HepG2 (cell line): ENCODE data around the gene AFTPH. TPM values are rescaled to one million over a fixed set of nuclear protein-coding genes. Genes with fewer than 3 reads are reported as not detected.

Experiments used
- ATF1 ChIP-seq: IDR thresholded peaks from 2 replicates; pipeline ENCODE4 v1.6.1; 2016; ENCODE audit warnings: mild to moderate bottlenecking, control low read depth
- CCDC6 ChIP-seq: sonication (generic); formaldehyde crosslinking; IDR thresholded peaks from 2 replicates; pipeline ENCODE4 v1.8.1; 2022; ENCODE audit warnings: mild to moderate bottlenecking, missing genetic modification reagents, moderate library complexity
- CENPT ChIP-seq: sonication (generic); formaldehyde crosslinking; IDR thresholded peaks from 2 replicates; pipeline ENCODE4 v1.8.0; 2022; ENCODE audit warnings: low read depth, mild to moderate bottlenecking, moderate library complexity, missing genetic modification reagents
- CENPX ChIP-seq: sonication (generic); formaldehyde crosslinking; IDR thresholded peaks from 2 replicates; pipeline ENCODE4 v1.9.0; 2021; ENCODE audit warnings: mild to moderate bottlenecking, missing genetic modification reagents, moderate library complexity
- KMT2A ChIP-seq: sonication (generic); formaldehyde crosslinking; IDR thresholded peaks from 2 replicates; pipeline ENCODE4 v1.4.0; 2020; ENCODE audit warnings: missing genetic modification reagents
- NBN ChIP-seq: fragments of 450-650 bp; conservative IDR thresholded peaks from 2 replicates; pipeline ENCODE4 v1.6.1; 2017
- PHB2 ChIP-seq: fragments of 450-650 bp; IDR thresholded peaks from 2 replicates; pipeline ENCODE4 v1.6.1; 2018; ENCODE audit not compliant: partially characterized antibody
- PHF8 ChIP-seq: sonication (generic); formaldehyde crosslinking; IDR thresholded peaks from 2 replicates; pipeline ENCODE4 v1.5.0; 2020; ENCODE audit warnings: missing genetic modification reagents
- RXRB ChIP-seq: IDR thresholded peaks from 2 replicates; pipeline ENCODE4 v1.6.1; 2016; ENCODE audit warnings: borderline replicate concordance, missing genetic modification reagents, missing compliant biosample characterization
- SIN3B ChIP-seq: fragments of 150-350 bp; IDR thresholded peaks from 2 replicates; pipeline ENCODE4 v1.6.1; 2014; ENCODE audit warnings: low read length
- SIX1 ChIP-seq: sonication (generic); formaldehyde crosslinking; IDR thresholded peaks from 2 replicates; pipeline ENCODE4 v1.4.0; 2020; ENCODE audit warnings: missing genetic modification reagents, borderline replicate concordance
- SNAPC2 ChIP-seq: sonication (generic); formaldehyde crosslinking; IDR thresholded peaks from 2 replicates; pipeline ENCODE4 v1.8.1; 2022; ENCODE audit warnings: mild to moderate bottlenecking, missing genetic modification reagents
- SYNCRIP ChIP-seq: fragments of 200-400 bp; formaldehyde crosslinking; IDR thresholded peaks from 2 replicates; pipeline ENCODE4 v1.6.1; 2018; ENCODE audit warnings: mild to moderate bottlenecking, low read depth, low read length; ENCODE audit not compliant: insufficient read depth
- TBX2 ChIP-seq: sonication (generic); formaldehyde crosslinking; IDR thresholded peaks from 2 replicates; pipeline ENCODE4 v1.5.0; 2020; ENCODE audit warnings: missing genetic modification reagents, mild to moderate bottlenecking, borderline replicate concordance
- TGIF2 ChIP-seq: IDR thresholded peaks from 2 replicates; pipeline ENCODE4 v1.6.1; 2016; ENCODE audit warnings: control low read depth, missing compliant biosample characterization
- ZNF251 ChIP-seq: sonication (generic); formaldehyde crosslinking; IDR thresholded peaks from 2 replicates; pipeline ENCODE4 v1.9.0; 2021; ENCODE audit warnings: mild to moderate bottlenecking, missing genetic modification reagents
- ZNF350 ChIP-seq: sonication (generic); formaldehyde crosslinking; IDR thresholded peaks from 2 replicates; pipeline ENCODE4 v1.4.0; 2020; ENCODE audit warnings: mild to moderate bottlenecking, low read depth, missing genetic modification reagents, borderline replicate concordance
- ZNF546 ChIP-seq: sonication (generic); formaldehyde crosslinking; conservative IDR thresholded peaks from 2 replicates; pipeline ENCODE4 v1.8.1; 2023; ENCODE audit warnings: mild to moderate bottlenecking, missing genetic modification reagents
- ZNF629 ChIP-seq: sonication (generic); formaldehyde crosslinking; conservative IDR thresholded peaks from 2 replicates; pipeline ENCODE4 v1.5.0; 2020; ENCODE audit warnings: missing genetic modification reagents
- ZNF766 ChIP-seq: sonication (generic); formaldehyde crosslinking; IDR thresholded peaks from 2 replicates; pipeline ENCODE4 v1.5.0; 2020; ENCODE audit warnings: missing genetic modification reagents, borderline replicate concordance
- ZNF83 ChIP-seq: sonication (generic); formaldehyde crosslinking; IDR thresholded peaks from 2 replicates; pipeline ENCODE4 v1.4.0; 2020; ENCODE audit warnings: missing genetic modification reagents, mild to moderate bottlenecking, borderline replicate concordance
- ZSCAN12 ChIP-seq: sonication (generic); formaldehyde crosslinking; IDR thresholded peaks from 2 replicates; pipeline ENCODE4 v1.9.0; 2021; ENCODE audit warnings: mild to moderate bottlenecking, missing genetic modification reagents
- polyA plus RNA-seq, 8 experiments: library from polyadenylated mRNA; depleted of rRNA in 3 of 8; stranded (reverse) in 7 of 8; unstranded in 1 of 8; fragments of >200 nt; fragmentation: Illumina TruSeq in 4 of 8; extraction: Trizol in 4 of 8; gene quantifications; 2 replicates each; pipeline versions ENCODE4 v1.2.1 to v1.2.3, GENCODE V29; 2011 to 2016; ENCODE audit warnings: low read depth in 4 of 8, missing spikeins in 1 of 8, mixed read lengths in 1 of 8; ENCODE audit not compliant: insufficient read depth in 1 of 8
- total RNA-seq, 5 experiments: library from RNA; depleted of rRNA; stranded (reverse); fragments of >200 nt; fragmentation: Illumina TruSeq; extraction: Trizol; gene quantifications; 2 replicates each; pipeline ENCODE4 v1.2.3, GENCODE V29; 2016; ENCODE audit warnings: low read depth in 1 of 5
- TF ChIP-seq, protein P1 (sequence below): sonication (generic); formaldehyde crosslinking; IDR thresholded peaks from 2 replicates; pipeline ENCODE4 v1.5.0; 2020; ENCODE audit warnings: mild to moderate bottlenecking, missing genetic modification reagents
- TF ChIP-seq, protein P2 (sequence below): sonication (generic); formaldehyde crosslinking; IDR thresholded peaks from 2 replicates; pipeline ENCODE4 v1.4.0; 2020; ENCODE audit warnings: mild to moderate bottlenecking, missing genetic modification reagents
- TF ChIP-seq, protein P3 (sequence below): sonication (generic); formaldehyde crosslinking; IDR thresholded peaks from 2 replicates; pipeline ENCODE4 v1.9.0; 2021; ENCODE audit warnings: missing genetic modification reagents, mild to moderate bottlenecking, borderline replicate concordance

Gene AFTPH
- total and polyA plus RNA-seq, 2 of the 13 experiments (the other 11 are each of a cell fraction or from before 2014, with no cell fraction given), result 27.5 to 36.8 TPM

DNA sequence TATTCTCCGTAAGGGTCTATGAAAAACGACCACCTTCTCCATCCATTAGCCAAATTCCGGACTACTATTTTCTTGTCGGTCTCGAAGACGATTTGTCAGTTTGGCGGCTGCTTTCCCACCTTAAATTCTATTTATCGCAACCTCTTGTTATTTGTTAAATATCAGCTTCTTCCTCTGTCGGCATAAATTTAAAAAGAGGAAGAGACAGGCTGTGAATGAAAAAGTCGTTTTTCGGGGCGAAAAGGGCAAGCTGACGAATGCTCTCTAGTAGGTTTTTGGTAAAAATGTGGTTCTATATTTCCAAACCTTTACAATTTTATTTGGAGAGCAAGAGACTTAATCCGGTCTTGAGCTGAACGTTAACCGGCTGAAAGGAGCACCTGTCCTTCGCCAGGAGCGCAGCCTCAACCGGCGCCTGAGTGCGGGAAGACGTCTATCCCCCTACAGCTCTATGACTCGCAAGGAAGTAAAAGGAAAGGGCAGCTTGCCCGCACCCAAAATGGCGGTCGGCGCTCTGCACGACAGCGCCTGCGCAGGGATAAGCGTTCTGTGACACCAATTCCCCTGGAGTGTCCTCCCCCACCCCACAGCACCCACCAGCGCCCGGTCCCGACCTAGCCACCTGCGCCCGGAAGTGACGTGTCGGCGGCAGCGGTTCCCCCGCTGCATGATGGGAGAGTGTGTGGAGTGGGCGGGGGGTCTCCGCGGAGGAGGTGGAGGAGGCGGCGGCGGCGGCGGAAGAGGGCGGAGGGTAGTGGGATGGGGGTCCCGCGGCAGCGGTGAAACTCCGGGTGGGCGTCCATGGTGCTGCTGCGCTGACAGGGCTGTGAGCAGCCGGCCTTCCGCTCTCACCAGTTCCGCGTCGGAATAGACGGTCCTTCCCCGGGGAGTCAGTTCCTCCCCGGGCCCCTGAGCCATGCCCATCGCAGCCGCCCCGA lies at the start of gene AFTPH (continued):
- TF ChIP-seq ZNF83 (CRISPR knock-in tag) (no peak), TGIF2 (CRISPR knock-in tag) (no peak; the same call in 1 of the 2 replicates), SNAPC2 (CRISPR knock-in tag) (peak; percentile 69; the same call in 1 of the 2 replicates), TBX2 (CRISPR knock-in tag) (peak; percentile 78; the same call in 1 of the 2 replicates), ZNF766 (CRISPR knock-in tag) (peak; percentile 54; the same call in 1 of the 2 replicates), PHF8 (CRISPR knock-in tag) (no peak; the same call in 1 of the 2 replicates), ZNF629 (CRISPR knock-in tag) (no peak), SYNCRIP (no peak), CENPT (CRISPR knock-in tag) (no peak), CCDC6 (CRISPR knock-in tag) (no peak; the same call in 1 of the 2 replicates), ZNF546 (CRISPR knock-in tag) (0 out of 2 replicates have a peak, but pooled peaks have one; percentile 82), ATF1 (CRISPR knock-in tag) (peak; percentile 93), PHB2 (no peak), ZNF251 (CRISPR knock-in tag) (no peak), KMT2A (CRISPR knock-in tag) (no peak; the same call in 1 of the 2 replicates), SIX1 (CRISPR knock-in tag) (no peak; the same call in 1 of the 2 replicates), NBN (no peak), RXRB (CRISPR knock-in tag) (peak; percentile 33), CENPX (no peak), ZNF350 (CRISPR knock-in tag) (peak; percentile 75), SIN3B (0 out of 2 replicates have a peak, but pooled peaks have one; percentile 27), ZSCAN12 (CRISPR knock-in tag) (no peak)
- TF ChIP-seq, protein P1, sequence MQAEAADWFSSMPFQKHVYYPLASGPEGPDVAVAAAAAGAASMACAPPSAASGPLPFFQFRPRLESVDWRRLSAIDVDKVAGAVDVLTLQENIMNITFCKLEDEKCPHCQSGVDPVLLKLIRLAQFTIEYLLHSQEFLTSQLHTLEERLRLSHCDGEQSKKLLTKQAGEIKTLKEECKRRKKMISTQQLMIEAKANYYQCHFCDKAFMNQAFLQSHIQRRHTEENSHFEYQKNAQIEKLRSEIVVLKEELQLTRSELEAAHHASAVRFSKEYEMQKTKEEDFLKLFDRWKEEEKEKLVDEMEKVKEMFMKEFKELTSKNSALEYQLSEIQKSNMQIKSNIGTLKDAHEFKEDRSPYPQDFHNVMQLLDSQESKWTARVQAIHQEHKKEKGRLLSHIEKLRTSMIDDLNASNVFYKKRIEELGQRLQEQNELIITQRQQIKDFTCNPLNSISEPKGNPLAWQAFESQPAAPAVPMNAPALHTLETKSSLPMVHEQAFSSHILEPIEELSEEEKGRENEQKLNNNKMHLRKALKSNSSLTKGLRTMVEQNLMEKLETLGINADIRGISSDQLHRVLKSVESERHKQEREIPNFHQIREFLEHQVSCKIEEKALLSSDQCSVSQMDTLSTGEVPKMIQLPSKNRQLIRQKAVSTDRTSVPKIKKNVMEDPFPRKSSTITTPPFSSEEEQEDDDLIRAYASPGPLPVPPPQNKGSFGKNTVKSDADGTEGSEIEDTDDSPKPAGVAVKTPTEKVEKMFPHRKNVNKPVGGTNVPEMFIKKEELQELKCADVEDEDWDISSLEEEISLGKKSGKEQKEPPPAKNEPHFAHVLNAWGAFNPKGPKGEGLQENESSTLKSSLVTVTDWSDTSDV (CRISPR knock-in tag), result no peak
- TF ChIP-seq, protein P2, sequence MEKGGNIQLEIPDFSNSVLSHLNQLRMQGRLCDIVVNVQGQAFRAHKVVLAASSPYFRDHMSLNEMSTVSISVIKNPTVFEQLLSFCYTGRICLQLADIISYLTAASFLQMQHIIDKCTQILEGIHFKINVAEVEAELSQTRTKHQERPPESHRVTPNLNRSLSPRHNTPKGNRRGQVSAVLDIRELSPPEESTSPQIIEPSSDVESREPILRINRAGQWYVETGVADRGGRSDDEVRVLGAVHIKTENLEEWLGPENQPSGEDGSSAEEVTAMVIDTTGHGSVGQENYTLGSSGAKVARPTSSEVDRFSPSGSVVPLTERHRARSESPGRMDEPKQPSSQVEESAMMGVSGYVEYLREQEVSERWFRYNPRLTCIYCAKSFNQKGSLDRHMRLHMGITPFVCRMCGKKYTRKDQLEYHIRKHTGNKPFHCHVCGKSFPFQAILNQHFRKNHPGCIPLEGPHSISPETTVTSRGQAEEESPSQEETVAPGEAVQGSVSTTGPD (CRISPR knock-in tag), result peak; percentile 77; the same call in 1 of the 2 replicates
- TF ChIP-seq, protein P3, sequence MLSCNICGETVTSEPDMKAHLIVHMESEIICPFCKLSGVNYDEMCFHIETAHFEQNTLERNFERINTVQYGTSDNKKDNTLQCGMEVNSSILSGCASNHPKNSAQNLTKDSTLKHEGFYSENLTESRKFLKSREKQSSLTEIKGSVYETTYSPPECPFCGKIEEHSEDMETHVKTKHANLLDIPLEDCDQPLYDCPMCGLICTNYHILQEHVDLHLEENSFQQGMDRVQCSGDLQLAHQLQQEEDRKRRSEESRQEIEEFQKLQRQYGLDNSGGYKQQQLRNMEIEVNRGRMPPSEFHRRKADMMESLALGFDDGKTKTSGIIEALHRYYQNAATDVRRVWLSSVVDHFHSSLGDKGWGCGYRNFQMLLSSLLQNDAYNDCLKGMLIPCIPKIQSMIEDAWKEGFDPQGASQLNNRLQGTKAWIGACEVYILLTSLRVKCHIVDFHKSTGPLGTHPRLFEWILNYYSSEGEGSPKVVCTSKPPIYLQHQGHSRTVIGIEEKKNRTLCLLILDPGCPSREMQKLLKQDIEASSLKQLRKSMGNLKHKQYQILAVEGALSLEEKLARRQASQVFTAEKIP (CRISPR knock-in tag), result no peak
